GM12873 (cell line): ENCODE measurements around the gene EPHB3.

Experiments used
- TF ChIP-seq, protein P1 (sequence below): IDR thresholded peaks from 2 replicates; pipeline ENCODE4 v1.5.1; 2012; ENCODE audit warnings: low read depth, mild to moderate bottlenecking, moderate library complexity, low read length, control low read depth; ENCODE audit not compliant: insufficient read depth; ENCODE audit errors: missing control alignments

Gene EPHB3

DNA sequence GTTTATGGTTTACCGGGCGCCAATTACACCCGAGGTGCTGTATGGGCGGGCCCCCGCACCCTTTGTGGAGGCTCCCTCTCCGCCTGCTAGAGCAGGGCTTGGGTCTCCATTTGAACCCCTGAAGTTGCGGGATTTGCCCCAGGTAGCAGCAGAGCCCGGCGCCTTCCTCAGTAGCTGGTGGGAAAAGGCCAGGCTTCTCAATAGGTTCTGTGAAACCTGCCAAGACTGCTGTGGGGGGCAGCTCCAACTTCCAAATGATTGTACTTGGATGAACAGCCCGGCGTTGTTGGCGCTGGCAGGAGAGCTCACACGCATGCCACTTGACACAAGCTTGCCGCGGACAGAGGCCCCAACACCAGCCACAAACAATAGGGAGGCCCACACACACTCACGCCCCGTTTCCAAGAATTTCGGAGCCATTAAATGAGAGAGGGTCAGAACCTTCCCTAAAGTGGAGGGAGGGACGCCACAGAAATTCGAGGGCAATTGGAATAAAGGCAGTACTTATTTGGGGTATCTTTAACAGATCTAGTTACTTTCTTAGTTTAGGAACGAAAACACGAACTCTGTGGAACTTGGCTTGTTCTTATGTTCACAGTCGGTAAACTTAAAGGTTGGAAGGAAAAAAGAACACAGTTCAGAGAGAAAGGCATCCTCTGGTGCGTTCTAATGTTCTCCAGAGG, 1.4 kb downstream of the EPHB3 start:
- TF ChIP-seq, protein P1, sequence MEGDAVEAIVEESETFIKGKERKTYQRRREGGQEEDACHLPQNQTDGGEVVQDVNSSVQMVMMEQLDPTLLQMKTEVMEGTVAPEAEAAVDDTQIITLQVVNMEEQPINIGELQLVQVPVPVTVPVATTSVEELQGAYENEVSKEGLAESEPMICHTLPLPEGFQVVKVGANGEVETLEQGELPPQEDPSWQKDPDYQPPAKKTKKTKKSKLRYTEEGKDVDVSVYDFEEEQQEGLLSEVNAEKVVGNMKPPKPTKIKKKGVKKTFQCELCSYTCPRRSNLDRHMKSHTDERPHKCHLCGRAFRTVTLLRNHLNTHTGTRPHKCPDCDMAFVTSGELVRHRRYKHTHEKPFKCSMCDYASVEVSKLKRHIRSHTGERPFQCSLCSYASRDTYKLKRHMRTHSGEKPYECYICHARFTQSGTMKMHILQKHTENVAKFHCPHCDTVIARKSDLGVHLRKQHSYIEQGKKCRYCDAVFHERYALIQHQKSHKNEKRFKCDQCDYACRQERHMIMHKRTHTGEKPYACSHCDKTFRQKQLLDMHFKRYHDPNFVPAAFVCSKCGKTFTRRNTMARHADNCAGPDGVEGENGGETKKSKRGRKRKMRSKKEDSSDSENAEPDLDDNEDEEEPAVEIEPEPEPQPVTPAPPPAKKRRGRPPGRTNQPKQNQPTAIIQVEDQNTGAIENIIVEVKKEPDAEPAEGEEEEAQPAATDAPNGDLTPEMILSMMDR: no peak

DNA sequence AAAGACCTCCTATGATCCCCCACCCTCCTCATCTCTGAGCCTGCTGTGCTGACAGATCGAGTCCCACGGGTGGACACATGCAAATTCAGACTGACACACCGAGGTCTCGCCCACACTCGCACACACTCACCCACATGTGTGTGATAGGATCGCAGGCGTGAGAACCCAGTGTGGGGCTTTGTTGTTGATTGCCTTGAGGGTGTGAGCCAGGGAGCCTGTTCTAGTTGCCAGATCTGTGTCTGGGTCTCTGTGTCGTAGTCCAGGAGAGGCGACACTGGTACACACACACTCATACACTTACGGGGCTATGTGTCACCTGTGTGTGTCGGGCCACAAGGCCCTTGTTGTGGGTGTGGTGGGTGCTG, 2.0 kb downstream of the EPHB3 start:
- TF ChIP-seq, protein P1: no peak

DNA sequence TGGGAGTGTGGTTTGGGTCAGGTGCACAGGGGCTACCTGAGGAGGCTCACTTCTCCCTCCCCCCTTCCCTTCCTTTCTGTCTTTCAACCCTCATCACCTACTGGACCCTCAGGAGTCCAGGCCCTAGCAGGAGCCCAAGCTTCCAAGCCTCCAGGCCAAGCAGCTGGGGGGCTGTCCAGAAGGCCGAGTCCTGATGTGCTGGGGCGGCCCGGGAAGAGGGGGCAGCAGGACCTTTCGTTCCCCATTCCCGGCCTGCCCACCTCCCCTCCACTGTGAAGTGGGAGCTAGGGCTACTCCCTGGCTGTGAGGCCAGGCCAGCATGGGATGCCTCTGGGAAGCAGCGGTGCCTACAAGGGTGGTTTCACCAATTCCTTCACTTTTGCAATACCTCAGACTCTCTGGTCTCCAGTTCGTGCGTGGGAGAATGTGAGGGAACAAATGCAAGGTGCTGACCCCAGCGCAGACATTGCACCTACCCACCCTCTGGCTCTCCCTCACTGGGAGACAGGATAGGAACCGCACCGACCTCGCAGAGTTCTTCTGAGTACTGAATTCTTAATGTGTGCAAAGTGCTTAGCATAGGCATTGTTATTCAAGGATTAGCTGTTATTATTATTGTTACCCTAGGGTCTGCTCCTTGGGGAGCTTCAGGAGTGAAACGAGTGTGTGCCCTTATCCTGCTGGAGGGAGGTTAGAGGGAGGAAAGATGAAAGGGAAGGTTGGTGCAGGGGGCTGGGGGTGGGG, 2.5 kb downstream of the EPHB3 start:
- TF ChIP-seq, protein P1: no peak

DNA sequence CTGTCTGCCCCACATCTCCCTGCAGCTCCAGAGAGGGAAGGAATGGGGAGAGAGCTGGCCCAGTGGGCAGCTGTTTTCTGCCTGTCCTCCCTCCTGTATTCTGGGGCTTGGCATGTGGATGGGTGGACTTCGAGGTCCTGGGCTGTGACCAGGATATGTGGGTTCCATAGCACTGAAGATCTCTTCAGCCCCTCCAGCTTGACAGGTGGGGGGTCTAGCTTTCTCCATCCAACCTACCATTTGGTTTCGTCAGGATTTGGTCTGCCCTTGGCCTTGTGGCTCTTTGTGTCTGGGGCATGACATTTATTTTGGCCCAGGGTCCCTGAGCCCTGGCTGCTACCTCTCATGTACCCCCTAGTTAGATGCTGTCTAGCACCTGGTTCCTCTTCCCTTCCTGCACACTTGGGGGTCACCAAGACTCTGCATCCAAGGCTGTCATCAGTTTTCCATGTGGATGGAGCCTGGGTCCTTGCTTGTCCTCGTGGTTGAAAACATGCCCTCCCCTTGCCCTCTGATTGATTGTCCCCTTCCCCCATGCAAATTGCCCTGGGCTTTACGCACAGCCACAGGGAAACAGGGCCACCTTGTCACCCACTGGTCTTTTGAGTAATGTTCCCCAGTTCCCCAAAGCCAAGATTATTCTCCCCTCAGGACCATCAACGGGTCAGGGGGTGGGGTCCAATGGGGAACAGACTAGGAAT, 3.2 kb downstream of the EPHB3 start:
- TF ChIP-seq, protein P1: no peak

DNA sequence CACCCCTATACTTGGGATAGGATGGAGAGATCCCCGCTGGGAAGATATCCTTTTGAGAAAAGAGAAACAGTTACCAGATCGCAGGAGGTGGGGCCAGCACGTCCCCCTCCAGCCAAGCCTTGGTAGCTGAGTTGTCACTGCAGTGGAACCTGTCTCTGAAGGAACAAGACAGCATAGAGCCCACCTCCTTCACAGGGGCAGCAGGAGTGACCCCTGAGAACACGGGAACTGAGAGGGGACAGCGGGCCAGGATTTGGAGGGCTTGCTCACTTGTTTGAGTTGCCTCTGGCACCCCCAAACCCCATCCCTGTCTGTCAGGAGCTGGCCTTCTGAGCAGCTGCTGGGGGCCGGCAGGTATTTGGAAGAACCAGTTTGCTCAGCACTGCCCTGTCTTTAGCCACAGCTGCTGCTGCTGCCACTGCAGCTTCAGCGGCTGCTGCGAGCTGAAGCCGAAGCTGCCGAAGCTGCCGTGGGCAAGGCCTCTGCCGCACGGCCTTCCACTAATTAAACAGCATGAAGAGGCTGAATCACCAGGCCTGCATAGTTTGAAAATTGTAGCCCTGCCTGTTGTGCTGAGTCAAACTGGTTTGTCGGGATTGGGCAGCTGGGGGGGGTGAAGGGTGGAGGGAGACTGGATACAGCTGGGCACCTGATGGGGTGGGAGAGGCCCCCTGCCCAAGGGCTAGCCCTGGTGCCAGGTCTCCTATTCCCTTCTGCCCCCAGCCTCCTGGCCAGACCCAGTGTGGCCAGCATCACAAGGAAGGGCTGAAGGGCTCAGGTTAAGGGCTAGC, 4.0 kb downstream of the EPHB3 start:
- TF ChIP-seq, protein P1: no peak

DNA sequence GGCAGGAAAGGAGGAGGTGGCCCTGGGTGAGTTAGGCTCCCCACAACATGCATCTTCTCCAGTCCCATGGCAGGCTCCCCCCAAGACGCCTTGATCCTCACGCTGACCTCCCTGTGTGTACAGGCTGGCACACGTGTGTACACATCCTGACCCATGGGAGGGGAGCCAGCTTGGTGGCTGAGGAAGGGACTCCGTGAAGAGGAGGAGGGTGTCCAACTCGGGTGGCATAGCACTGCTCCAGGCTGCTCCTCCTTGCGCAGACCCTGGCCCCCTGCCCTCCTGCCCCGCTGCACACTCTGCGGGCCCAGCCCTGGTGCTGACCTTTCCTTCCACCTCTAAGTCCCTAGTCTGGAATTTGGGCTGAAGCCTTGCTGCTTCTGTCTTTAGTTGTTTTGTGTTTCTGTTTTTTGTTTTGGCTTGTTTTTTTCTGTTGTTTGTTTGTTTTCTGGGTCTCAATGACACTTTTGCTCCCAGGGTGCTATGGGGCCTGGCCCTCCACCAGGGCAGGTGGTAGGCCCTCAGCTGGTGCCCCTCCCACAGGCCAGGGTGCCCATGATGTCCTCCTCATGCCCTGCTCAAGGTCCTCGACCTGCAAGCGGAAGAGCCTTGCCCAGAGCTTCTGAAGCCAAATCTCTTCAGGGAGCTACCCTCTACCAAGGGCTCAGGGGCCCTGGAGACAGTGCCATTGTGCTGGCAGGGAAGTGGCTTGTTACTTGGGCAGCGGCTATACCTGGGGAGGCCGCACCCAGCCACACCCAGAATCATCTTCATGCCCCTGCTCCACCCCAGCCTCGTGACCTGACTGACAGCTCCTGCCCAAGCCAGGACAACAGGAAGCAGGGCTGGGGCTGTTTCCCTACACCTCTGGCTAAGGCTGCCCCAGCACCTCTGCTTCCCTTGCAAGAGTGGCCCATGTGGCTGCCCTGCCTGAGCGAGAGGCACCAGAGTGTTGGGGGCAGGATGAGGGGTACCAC, 5.1 kb downstream of the EPHB3 start:
- TF ChIP-seq, protein P1: no peak
